GOT3 (cell line): ENCODE measurements around the gene TUBB2B.
"Not testable (repeated sequence)": the region's sequence is repeated elsewhere in the genome, so short reads cannot be mapped to it uniquely, and the experiment has no call there.

Source experiments
- DNase-seq: peaks from one replicate; lab custom pipeline; 2025; ENCODE audit warnings: mixed read lengths; lab: John Stamatoyannopoulos, UW

TUBB2B gene

DNA sequence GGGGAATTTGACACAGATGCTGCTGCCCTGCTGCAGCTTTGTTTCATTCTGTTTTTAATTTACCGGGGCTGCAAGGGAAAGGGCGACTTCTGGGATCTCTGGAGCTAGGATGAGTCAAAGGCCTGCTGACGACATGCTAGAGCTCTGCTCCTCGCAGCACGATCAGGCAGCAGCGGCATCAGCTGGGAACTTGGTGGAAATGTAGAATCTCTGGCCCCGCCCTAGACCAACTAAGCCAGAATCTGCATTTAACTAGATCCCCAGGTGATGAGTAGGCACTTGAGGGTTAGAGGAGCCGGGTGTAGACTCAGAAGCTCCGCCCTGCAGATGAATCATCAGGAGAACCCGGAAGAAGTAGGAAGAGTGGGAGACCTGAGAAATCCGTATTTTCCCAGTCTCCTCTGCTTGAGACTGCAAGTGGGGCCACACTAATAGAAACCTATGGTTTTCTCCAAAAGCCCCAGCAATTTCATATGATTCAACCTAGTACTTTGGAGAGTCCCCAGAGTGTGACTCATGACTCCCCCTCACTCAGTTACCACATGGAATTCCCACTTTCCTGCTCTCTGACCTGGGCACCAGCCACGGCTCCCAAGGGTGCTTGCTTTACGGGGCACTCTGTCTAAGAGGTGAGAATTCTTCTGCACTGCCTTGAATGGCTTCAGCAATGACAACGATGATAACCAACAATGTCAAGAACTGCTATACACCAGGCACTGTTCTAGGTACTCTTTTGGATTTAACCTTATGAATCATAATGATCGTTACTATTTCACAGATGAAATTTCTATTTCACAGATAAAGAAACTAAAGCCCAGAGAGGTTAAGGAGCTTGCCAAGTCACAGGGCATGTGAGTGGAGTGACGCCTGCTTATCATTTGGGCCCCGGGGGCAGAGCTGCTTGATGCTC lies 18.1 kb downstream of the TUBB2B start:
- DNase-seq = peak; percentile 82

DNA sequence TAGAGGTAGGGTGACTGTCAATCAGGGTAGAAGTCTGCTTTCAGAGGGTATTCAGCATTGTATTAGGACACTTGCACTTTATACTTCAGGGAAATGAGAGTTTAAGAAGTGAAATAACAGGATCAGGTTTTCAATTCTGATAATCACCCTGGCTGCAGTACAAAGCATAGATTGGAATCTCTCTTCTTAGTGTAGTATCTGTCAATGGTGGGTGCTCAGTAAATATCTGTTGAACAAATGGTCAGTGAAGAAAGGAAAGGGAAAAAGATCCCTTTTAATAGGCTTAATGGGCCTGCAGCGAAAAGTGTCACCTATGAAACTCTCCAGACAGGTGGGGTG lies 18.7 kb downstream of the TUBB2B start:
- no peak for DNase-seq

DNA sequence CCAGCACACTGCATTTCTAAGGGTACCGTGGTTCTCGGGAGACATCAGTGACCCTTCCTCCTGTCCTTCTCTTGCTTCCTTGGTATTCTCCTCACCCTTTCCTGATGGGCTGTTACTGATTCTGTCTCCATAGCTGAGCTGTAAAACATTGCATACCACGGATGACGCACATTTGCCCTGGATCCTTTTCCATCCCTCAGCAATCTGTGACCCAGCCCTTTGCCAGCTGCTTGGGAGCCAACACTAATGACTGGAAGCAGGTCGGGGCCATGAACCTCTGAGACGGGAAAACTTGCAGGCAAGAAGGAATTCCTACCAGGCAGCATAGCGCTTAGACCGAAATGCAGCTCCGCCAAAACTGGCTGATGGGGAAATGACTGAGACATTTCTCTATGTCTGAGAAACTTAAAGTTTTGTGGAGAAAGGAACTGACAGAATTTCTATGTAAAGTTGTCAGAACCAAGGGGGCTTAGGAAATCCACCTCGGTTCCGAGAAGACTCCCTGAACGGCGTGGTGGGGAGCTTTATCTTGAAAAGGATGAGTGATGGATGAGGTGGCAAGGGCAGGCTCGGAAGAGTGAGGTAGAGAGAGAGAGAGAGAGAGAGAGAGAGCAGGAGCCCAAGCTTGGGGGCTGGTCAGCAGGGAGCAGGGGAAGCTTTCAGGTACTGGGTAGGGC lies 19.2 kb downstream of the TUBB2B start:
- peak; percentile 50 for DNase-seq

DNA sequence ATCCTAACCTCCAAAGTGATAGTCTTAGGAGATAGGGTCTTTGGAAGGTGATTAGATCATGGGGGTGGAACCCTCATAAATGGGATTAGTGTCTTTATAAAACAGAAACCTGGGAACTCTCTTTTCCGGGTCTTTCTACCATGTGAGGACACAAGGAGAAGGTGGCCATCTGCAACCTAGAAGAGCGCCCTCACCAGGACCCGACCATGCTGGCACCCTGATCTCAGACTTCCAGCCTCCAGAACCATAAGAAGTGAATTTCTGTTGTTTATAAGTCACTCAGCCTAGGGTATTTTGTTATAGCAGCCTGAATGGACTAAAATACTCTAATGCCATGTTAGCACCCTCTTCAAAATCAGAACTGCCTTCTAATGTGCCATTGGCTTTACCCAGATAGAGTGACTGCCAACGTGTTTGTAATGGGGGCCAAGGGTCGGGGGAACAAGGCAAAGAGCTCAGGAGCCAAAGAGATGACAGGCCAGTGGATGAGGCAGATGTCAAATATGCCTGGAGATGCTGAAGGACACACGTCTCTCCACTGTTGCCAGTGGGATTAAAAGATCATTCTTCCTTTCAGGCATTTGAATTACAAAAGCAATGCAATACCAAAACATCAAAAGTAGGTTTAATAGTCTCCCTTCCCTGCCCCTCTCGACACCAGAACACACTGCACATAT lies 21.0 kb downstream of the TUBB2B start:
- no peak for DNase-seq

DNA sequence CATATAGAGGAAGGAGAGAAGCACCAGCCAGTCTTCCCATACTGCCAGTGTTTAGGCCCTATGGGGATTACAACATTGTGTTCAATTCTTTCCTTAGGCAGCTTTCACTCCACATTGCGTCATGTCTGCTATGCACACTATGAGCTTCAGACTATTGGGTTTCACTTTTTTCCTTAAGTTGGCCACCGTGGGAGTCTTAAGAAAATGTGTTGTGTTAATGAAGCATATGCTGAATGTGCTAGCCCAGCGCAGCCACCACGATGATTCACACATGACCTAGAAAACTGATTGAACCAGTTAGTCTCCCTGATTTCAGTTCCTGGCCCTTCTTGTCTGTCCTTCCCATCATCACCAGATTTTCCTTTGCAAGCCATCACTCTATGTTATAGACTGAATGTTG lies 21.5 kb downstream of the TUBB2B start:
- DNase-seq = no peak

DNA sequence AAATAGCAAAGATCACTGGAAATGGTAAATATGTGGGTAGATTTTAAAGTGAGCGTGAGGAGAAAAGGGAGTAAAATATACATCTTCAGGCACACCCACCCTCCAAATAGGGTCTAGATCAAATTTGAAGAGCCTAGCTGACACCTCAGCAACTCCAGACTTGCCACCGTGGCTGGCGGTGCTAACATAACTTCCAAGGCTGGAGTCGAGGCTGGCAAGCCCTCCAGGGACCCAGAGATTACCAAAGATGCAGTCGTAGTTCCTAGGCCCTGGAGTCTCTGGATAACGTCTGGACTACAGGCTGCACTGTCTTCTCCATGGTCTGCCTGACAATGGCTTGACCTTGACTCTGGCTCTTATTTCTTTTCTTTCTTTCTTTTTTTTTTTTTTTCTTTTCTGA lies 22.5 kb downstream of the TUBB2B start:
- DNase-seq = no peak

DNA sequence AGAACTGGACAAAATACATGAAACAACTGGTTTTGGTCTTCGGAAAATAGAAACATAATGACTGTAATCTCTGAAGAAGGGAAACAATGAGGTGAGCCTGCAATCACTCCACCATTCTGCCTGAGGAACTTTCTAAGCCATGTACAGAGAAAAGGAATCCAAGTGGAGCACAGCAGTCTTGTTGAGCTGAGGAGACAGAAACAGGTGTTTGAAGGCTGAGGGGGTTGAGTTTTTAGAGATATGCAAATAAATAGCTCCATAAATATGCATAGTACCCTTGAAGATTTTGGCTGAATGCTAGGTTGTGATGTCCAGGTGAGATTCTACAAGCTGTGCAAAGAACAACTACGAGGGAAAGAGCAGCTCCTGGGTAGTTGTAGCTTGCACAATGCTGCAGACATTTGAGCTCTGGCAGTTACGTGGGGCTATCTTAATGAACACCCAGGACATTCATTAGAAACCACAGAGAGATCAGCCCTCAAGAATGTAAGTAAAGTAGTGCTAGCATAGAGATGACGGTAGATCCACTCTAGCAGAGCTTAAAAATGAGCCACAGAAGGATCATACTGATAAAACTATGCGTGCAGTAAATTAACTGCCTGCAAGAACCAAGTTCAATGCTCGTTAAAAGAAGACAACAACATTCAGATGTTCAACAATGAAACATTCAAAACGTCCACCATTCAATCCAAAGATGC lies 24.3 kb downstream of the TUBB2B start:
- no peak for DNase-seq

DNA sequence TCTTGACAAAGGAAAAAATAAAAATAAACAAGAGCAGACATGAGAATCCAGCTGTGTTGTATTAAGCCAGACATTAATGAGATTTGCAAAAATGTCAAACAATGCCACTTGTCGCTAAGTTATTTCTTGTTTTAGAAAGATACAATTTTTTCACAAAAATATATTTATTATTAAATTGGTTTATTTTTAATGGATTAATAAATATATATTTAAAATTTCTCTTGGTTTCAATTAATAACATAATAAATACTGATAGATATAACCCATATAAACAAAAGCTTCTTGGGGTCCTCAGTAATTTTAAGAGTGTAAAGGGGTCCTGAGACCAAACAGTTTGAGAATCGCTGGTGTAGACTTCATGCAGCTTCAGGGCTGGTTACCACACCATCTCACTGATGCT lies 26.1 kb downstream of the TUBB2B start:
- no peak for DNase-seq

DNA sequence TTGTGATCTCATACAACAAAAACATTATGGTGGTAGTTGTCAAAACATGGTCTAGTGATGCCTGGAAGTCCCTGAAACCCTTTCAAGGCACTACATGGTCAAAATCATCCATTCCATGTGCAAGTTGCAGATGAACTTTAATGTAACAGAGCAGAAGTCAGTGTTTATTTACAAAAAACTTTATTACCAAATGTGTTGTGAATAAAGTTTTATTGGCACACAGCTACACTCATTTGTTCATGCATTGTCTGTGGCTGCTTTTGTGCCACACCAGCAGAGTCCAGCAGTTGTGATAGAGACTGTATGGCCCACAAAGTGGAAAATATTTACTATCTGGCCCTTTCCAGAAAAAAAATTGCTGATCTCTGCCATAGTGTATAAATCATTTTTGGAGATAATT lies 26.8 kb downstream of the TUBB2B start:
- no peak for DNase-seq

DNA sequence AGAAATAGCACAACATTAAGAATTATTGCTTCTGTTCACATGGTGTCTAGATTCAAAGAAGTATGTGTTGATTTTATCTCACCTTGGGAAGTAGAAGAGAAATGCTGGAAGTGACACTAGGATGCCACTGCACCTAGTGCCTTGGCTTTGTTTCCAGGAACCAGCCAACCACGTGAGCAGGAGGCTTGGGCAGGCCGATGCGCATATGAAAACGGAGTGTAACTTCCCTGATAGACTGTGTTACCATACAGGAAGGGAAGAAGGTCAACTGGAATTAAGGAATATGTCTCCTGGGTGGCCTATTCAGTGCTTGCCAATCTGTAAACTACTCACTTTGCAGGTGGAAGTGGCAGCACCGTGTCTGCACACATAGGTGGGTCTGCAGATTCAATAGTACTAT lies 28.1 kb downstream of the TUBB2B start:
- DNase-seq = no peak

DNA sequence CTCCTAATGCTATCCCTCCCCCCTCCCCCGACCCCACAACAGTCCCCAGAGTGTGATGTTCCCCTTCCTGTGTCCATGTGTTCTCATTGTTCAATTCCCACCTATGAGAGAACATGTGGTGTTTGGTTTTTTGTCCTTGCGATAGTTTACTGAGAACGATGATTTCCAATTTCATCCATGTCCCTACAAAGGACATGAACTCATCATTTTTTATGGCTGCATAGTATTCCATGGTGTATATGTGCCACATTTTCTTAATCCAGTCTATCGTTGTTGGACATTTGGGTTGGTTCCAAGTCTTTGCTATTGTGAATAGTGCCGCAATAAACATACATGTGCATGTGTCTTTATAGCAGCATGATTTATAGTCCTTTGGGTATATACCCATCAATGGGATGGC lies 29.7 kb downstream of the TUBB2B start:
- DNase-seq = not testable (repeated sequence)

DNA sequence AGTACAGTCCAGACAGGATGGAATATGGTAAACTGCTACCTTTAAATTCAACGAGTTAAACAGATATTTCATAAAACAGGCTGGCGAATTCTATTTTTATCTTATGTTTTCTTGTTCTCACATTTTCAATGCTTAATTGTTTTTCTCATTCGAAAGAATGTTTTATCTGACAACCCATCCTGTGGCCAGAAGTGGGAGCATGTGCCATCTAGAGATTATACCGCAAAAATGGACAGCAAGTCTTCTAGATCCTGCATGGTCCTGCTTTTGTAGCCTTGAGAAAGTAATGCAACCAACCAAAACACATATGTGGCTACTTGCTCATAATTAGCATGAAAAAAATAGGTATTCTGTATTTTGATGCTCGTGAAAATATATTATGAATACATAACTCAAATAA lies 30.7 kb downstream of the TUBB2B start:
- no peak for DNase-seq

DNA sequence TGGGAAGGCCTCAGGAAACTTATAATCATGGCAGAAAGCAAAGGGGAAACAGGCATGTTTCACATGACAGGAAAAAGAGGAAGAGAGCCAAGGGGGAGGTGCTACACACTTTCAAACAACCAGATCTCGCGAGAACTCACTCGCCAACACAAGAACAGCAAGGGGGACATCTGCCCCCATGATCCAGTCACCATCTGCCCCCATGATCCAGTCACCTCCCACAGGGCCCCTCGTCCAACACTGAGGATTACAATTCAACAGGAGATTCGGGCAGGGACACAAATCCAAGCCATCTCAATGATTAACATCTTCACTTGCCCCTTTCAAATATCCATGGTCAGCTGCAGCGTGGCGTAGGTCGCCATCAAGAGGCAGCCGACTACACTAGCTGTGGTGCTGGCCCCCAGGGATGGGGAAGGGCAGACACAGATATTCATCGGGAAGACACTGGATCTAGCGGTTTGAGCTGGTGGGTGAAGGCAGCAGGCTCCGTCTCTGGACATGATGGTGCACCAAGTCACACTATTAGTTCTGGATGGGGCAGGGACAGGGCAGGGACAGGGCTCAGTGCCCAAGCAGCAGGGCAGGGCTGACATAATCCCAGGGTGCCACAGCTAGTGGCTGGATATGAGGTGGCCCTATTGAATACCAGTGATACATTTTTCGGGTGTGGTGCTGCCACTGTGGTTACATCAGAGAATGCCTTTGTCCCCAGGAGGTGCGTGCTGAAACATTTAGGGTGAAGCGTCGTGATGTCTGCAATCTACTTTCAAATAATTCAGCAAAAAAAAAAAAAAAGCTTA lies 31.6 kb downstream of the TUBB2B start:
- no peak for DNase-seq

DNA sequence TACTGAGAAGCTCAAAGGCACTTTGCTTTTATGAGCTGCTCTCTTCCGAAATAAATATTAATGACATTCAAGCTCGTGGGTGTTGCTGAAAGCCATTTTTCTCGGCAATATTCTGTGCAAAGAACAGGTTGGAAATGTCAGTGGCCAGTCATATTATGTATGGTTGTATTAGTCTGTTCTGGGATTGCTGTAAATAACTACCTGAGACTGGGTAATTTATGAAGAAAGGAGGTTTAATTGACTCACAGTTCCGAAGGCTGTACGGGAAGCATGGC lies 32.1 kb downstream of the TUBB2B start:
- no peak for DNase-seq

DNA sequence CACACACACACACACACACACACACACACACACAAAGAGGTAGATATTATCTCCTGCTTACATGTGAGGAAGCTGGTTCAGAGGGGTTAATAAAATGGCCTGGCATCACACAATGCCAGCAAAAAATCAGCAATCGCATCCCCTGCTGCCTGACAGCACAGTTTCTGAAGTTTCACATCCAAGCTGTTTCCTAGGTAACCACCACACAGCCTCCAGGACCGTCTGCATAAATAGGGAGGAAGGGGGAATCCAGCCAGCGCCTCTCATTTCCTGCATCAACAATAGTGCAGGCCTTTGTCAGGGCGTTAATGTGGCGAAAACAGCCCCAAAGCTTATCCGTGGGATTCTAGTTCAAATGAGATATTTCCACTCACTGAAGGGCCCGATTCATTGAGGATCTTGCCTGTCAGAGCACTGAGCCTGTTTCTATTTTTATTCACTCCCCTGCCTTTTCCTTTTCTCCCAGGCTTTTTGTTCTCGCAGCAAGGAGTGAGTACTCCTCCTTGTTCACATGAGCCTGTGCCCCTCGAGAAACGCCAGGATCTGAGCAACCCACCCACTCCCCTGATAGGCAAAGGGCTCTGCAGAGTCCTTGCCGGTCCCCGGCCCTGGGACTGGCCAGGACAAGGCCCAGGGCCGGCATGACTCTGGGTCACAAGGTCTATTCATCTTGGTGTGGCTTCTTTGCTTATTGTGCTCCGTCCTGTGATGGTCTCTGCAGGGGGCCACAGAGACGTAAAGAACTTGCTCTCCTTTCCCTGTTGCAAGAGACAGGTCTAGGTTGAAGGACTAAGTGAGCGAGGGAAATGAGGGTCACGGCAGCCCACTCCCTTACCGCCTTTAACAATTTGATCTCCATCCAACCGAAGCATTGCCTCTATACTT lies 32.7 kb downstream of the TUBB2B start:
- no peak for DNase-seq

DNA sequence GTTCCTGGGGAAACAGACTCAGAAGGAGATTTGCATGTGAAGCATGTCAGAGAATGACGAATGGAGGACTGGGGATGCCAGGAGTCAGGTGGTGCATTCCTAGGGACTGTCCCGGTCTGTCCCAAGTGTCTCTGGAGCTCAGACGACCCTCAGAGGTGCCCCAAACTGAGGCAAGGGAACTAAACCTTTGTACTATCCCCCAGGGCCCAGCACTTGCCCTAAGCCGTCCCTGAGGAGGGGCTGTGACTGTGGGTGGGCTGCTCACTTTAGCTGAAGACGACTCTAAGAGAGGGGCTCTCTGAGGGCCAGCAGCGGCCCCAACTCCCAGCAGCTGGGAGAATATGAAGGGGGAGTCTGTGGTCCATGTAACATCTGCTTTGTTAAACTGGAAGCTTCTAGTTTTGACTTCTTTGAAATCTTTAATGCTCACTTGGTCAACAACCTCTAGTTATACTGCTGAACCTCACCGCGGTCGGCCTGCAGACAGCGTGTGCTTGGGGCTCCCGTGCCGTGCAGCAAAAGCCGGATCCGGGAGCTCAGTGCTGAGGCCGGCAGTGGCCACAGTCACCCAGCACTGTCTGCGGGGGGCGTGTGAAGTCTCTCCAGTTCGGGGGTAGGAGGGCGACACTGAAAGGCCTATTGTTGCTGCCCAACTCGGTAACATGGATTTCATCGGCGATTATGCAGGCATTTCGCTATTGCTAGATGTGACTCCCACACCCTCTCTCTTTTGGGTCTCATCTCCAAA lies 34.2 kb downstream of the TUBB2B start:
- DNase-seq = no peak

DNA sequence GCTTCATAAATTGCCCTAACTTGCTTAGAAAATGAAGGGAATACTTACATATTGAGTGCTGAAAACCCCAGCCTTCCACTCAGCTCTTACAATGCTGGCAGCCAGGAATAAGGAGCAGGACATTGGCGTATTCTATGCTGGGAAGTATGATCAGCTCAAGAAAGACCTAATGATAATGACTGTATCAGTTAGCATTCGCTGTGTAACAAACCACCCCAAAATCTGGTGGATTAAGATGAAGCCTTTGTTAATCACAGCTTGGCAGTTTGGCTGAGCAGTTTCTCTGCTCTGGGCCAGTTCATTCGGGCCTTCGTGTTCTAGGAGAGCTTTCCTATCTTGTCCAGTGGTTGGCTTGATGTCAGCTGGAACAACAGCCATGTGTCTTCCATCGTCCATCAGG lies 36.7 kb downstream of the TUBB2B start:
- no peak for DNase-seq

DNA sequence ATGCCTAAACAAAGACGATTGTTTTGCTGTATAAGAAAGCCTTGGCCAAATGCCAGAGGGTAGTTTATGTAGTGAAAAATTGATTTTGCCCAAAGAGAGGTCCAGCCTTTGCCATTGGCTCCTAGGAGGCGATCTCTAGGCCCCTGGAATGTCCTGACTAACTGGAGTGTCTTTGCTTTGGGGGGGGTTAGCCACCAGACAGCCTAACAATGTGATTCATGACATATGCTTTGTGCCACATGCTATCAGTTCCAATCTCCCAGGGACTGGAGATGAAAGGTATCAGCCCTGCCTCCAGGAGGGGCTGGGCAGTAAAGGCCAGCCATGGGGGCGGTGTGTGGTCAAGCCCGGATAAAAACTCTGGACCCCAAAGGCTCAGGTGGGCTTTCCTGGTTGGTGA lies 37.4 kb downstream of the TUBB2B start:
- no peak for DNase-seq

DNA sequence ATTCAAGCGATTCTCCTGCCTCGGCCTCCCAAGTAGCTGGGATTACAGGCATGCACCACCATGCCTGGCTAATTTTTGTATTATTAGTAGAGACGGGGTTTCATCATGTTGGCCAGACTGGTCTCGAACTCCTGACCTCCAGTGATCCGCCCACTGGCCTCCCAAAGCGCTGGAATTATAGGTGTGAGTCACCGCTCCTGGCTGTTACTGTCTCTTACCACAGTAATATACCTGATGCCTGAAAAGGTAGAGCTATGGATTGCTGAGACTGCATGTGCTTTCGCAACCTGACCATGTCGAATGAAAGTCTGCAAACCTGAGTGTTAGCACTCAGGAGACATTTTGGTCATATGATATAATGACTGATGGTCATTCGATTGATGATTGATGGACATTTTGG lies 38.3 kb downstream of the TUBB2B start:
- not testable (repeated sequence) for DNase-seq

DNA sequence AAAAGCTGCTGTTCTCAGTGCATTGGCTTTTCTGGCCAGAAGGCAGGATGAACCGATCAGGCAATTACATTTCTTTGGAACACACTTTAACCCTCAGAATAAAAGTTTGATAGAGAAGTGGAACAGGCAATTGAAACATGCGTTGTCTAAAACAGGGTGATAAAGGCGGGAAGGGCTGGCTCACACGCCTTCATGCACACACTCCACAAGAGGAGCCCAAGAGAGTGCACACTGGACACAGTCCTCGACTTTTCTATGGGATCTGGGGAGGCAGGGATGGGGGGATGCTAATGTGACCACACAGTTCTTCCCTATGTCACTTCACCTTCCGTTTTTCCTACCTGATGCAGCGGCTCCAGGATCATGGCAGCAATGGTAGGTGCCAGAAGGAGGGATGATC lies 39.2 kb downstream of the TUBB2B start:
- no peak for DNase-seq
